Renal pelvis (tissue), 4 donors: ENCODE results near the gene RABL3. TPM values are rescaled to one million over a fixed set of nuclear protein-coding genes. Genes with fewer than 3 reads are reported as not detected.
"Not testable (repeated sequence)": the region's sequence is repeated elsewhere in the genome, so short reads cannot be mapped to it uniquely, and the experiment has no call there.

Source experiments
- DNase-seq: peaks from one replicate; pipeline ENCODE4 v3.0.0-alpha.2; 2013
- polyA plus RNA-seq, 3 donors: library from polyadenylated mRNA; unstranded; fragments of 120-200 nt; gene quantifications; one replicate each; pipeline ENCODE4 v1.2.1, GENCODE V29; 2013; ENCODE audit not compliant: insufficient read length in 3 of 3

Gene RABL3
- polyA plus RNA-seq, 3 donors, result 22.5 to 29.8 (median 24.6) TPM

- no peak for DNase-seq
Measured at GRCh38 chr3:120650311-120650710, 92.0 kb downstream of the RABL3 start.

- DNase-seq, result no peak
Measured at GRCh38 chr3:120649830-120650233, 92.5 kb downstream of the RABL3 start.

GRCh38 chr3:120648290-120648689 lies 94.0 kb downstream of the RABL3 start:
- no peak for DNase-seq

GRCh38 chr3:120646771-120647432 lies 95.4 kb downstream of the RABL3 start:
- no peak for DNase-seq

- no peak for DNase-seq
Measured at GRCh38 chr3:120645083-120645845, 97.1 kb downstream of the RABL3 start.

- DNase-seq, result no peak
Measured at GRCh38 chr3:120642368-120642948, 99.9 kb downstream of the RABL3 start.

GRCh38 chr3:120641696-120642246 lies 100.5 kb downstream of the RABL3 start:
- no peak for DNase-seq

GRCh38 chr3:120640231-120640630 lies 102.1 kb downstream of the RABL3 start:
- DNase-seq, result no peak

GRCh38 chr3:120638820-120639219 lies 103.5 kb downstream of the RABL3 start:
- not testable (repeated sequence) for DNase-seq

- no peak for DNase-seq
Measured at GRCh38 chr3:120637851-120638559, 104.3 kb downstream of the RABL3 start.

- no peak for DNase-seq
Measured at GRCh38 chr3:120636795-120637401, 105.4 kb downstream of the RABL3 start.

Other genes with a start within 250 kb of the RABL3 start
- gene NDUFB4, start 146.2 kb downstream of the RABL3 start, polyA plus RNA-seq, result 100 to 1,000 TPM; 186 to 199 (median 187) TPM
- gene HGD, start 60.3 kb downstream of the RABL3 start, polyA plus RNA-seq, result 100 to 1,000 TPM in 1 of 3 donors, 10 to 100 TPM in 2; 75.9 to 117 (median 90.1) TPM
- gene GTF2E1, start 228 bp upstream of the RABL3 start, polyA plus RNA-seq, result 10 to 100 TPM; 13.0 to 15.5 (median 14.9) TPM
- under 1 TPM; 0.15 to 0.30 (median 0.24) TPM for gene STXBP5L, start 165.7 kb upstream of the RABL3 start, polyA plus RNA-seq